COR-L47 (cell line): ENCODE measurements around the gene OTUB1.

Source experiments
- DNase-seq: peaks from one replicate; lab custom pipeline; 2025; lab: John Stamatoyannopoulos, UW

OTUB1 gene

GRCh38 chr11:64007160-64007628 lies 21.0 kb downstream of the OTUB1 start:
- no peak for DNase-seq

DNA sequence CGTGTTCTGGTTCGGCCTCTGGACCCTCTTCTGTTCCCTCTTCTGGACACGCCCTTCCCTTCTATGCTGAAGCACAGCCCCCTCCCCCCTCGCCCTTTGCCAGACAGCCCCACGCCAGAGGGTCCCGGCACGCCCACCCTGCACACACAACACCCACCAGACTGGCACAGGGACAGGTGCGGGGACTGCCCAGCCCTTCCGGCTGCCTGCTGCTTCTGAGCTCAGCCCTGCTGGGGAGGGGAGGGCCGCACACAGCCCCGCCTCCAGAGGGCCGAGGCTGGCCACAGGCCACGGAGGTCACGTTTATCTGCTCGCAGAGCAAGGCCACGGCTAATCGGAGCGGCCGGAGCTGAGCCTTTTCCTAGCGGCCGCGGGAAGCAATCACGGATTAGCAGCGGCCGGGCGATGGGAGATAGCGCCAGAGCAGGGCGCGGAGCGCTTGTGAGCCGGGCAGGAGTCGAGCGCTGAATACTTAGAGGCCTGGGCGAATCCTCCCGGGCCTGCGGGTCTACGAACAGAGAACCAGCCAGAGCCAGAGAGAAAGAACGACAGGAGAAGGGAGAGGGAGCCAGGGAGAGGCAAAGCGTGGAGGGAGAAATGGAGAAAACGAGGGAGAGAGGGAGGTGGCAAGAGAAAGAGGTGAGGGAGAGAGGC lies 21.5 kb downstream of the OTUB1 start:
- no peak for DNase-seq

DNA sequence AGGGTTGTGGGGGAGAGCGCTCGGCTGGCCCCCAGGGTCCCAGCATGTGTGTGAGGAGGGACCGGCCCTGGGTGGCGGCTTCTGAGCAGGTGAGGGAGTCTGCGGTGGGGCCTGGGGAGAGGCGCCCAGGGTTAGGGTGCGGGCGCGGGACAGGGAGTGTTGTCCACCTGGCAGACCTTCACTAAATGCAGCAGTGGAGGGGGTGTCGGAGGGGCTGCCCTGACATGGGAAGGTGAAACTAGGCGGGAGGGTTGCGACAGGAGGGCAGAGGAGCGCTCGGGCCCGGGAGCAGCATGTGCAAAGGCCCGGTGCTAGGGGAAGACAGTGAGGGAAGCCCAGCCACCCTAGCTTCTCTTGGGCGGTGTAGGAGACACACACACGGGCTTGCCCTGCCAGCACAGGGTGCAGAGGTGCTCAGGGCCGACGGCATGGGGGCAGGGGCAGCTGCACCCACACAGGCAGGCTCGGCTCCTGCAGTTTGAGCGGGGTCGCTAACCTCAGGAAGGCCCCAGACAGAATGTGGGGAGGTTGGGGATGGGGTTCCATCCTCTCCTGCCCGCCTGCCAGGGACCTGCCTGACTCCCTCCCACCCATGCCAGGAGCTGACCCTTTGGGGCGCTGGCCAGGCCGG lies 22.2 kb downstream of the OTUB1 start:
- no peak for DNase-seq

- no peak for DNase-seq
Measured at GRCh38 chr11:64008914-64009633, 22.8 kb downstream of the OTUB1 start.

DNA sequence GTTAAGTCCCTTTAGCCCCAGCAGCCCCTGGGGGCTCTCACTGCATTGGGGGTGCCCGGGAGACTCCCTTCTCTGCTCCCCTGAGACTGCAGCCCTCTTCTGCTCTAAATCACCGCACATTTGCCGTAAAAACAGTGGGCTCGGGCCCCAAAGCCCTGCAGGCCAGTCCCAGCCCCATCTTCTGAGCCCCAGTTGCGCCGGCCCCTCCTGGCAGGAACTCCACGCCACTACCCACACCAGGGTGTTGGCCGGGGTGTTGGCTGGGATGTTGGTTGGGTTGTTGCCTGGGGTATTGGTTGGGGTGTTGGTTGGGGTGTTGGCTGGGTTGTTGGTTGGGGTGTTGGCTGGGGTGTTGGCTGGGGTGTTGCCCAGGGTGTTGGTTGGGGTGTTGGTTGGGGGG lies 23.5 kb downstream of the OTUB1 start:
- no peak for DNase-seq

DNA sequence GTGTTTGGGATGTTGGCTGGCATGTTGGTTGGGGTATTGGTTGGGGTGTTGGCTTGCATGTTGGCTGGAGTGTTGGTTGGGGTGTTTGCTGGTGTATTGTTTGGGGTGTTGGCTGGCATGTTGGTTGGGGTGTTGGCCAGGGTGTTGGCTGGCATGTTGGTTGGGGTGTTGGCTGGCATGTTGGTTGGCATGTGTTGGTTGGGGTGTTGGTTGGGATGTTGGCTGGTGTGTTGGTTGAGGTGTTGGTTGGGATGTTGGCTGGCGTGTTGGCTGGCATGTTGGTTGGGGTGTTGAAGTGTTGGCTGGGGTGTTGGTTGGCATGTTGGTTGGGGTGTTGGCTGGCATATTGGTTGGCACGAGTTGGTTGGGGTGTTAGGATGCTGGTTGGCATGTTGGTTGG lies 24.5 kb downstream of the OTUB1 start:
- DNase-seq: no peak

GRCh38 chr11:64011371-64011770 lies 25.1 kb downstream of the OTUB1 start:
- no peak for DNase-seq

- DNase-seq: no peak
Measured at GRCh38 chr11:64013141-64013896, 27.1 kb downstream of the OTUB1 start.

DNA sequence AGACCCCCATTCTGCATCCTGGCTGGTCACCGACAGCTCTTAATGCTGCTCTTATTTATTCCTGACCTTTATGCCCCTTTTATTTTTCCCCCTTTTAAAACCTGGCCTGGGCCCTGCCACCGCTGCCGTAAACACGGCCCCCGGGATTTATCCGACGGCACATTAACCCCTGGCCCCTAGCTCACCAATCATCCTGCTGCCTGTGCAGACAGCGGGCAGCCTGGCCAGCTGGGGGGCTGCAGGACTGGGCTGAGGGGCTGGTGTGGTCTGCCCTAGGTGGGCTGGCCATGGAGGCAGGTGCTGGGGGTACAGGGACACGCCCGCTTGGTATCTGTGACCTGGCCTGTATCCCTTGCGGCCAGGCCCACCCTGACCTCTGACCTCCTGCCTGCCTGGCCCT lies 28.1 kb downstream of the OTUB1 start:
- no peak for DNase-seq

GRCh38 chr11:64015510-64015909 lies 29.3 kb downstream of the OTUB1 start:
- DNase-seq: no peak

GRCh38 chr11:64015935-64016845 lies 30.0 kb downstream of the OTUB1 start:
- DNase-seq: peak; percentile 73

GRCh38 chr11:64017945-64018224 lies 31.6 kb downstream of the OTUB1 start:
- no peak for DNase-seq

DNA sequence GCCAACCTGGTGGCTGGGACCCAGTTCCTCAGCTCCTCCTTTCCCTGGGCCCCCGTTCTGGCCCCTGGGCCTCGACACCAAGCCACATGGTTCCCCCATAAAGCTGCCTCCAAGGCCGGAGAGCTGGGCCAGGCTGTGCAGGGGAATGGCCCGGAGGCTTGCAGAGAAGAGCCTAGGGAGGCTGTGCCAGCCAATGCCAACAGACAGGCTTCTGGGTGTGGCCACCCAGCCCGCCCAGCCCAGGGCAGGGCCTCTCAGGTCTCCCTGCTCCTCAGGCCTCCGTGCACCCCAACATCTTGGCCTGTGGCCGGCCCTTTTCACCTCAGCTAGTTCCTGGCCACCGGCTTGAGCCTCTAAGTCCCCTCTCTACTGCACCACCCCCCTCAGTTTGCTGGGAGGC lies 32.1 kb downstream of the OTUB1 start:
- DNase-seq: no peak

DNA sequence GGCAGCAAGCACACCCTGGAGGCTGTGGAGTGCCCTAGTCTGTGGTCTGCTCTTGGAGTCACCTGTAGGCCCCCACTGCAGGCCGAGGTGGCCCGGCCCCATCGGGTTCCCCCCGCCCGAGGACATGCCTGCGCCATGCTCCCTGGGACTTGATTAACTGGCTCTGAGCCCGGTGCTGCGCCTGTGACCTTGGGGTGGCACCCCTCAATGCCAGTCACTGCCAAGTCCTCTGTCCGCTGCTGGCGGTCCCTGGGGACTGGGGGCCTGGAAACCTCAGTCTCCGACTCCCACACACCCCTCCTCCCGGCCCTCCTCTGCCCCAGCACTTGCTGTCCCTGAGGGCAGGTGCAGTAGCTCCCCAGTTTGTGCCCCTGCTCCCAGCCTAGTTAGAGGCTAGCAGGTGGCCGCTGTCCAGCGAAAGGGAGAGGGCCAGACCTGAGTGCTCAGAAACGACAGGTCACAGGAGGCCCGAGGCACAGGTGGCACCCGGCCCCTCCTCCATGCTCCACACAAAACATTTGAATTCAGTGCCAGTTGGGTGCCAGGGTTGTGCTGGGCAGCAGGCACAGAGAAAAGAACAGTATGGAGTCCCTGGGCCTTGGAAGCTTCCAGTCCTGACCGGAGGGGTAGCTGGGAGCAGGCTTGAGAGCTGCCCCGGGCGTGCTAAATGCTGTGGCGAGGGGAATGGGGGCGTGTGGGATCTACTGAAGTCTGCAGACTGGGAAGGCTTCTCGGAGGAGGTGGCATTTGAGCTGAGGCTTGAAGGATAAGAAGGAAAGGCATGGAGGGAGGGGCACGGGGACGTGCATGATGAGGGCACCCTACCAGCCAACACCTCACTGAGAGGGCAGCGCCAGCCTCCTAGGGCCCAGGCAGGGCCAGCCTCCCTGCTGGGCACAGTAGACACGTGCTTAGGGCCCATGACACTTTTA lies 33.1 kb downstream of the OTUB1 start:
- no peak for DNase-seq

DNA sequence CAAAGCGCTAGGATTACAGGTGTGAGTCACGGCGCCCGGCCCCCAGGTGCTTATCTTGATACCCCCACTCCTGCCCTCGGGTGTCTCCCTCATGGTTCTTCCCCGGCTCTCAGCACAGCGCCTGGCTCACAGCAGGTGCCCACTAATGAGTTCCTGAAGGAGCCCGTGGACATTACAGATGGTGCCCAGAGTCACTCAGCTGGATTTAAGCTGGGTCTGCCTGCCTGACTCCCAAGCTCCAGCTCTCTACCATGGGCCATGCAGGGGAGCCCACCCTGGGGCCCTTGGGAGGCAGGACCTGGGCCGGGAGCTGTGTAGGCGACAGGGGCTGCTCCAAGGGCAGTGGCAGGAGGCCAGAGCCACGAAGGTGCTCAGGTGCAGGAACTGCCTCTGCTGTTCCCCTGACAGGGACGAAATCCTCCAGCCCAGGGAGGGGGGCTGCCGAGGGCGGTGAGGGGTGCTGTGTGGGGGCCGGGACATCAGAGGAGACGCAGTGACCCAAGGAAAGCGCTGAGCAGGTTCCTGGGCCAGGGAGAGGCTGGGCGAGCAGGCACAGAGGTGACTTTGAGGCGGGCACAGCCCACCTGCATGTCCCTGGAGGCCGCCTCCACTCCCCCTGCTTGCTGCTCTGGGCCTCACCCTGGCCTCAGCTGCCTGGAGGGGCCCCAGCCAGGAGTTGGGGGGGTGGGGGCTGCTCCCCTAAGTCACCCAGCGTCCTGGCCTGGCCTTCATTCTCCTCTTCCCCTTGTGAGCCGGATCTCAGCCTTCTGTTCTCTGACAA lies 34.9 kb downstream of the OTUB1 start:
- no peak for DNase-seq

DNA sequence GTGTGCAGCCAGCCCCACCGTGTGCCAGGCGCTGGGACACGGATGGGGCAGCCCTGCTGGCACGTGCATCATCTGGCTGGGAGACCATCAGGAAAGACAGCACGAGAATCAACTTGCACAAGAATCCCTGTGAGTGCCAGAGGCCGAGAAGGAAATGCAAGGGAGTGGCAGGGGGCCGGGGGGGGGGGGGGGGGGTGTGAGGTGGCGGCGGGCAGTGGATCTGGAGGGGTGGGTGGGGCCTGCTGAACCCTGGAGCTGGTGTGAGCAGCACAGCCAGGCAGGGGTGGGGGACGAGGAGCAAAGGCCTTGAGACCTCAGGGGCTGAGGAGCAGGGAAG lies 35.5 kb downstream of the OTUB1 start:
- no peak for DNase-seq

DNA sequence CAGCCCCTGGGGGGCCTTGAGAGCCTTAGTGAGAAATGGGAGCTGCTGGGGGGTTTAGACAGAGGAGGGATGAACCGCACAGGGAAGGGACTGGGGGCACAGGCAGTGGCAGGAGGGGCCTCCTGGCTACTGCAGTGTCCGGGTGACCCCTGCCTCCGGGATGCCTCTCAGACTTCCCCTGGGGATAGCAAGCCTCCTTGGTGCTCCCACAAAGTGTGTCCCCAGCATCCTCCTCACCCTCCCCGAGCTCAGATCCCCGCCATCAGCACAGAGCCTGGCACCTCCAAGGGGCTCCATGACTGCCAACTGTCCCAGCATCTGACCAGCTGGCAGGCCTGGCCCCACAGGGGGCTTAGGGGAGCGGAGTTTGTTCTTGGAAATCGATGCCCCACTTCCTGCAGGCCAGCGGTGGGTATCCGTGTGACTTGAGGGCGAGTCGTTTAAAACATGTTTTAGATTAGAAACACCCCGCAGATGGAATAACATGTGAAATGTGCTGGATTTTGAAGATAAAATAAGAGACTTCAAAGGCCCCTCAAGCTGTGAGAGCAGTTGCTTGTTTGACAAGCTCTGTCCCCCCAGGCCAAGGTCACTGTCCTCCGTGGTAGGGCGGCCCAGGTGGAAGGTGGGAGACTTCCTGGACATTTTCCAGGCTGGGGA lies 36.0 kb downstream of the OTUB1 start:
- DNase-seq: no peak

- no peak for DNase-seq
Measured at GRCh38 chr11:64023712-64024710, 37.8 kb downstream of the OTUB1 start.
